H9 (cell line): ENCODE data around the gene TRPT1. TPM values are rescaled to one million over a fixed set of nuclear protein-coding genes. Genes with fewer than 3 reads are reported as not detected.

Experiments
- DNase-seq: peaks from one replicate; pipeline ENCODE4 v3.0.0-alpha.2; 2017
- H2AFZ ChIP-seq: one replicate; pipeline ENCODE4 v1.6.1; 2013; ENCODE audit warnings: mild to moderate bottlenecking, low read length, control low read depth, moderate library complexity
- H2AK5ac ChIP-seq: 2 replicates; pipeline ENCODE4 v1.6.1; 2013; ENCODE audit warnings: low read length, control low read depth, mixed read lengths; ENCODE audit not compliant: insufficient read length
- H2BK120ac ChIP-seq: one replicate; pipeline ENCODE4 v1.6.1; 2013; ENCODE audit warnings: low read depth, mild to moderate bottlenecking, low read length, control low read depth, inconsistent platforms; ENCODE audit not compliant: poor library complexity, severe bottlenecking
- H2BK12ac ChIP-seq: 2 replicates; pipeline ENCODE4 v1.6.1; 2013; ENCODE audit warnings: low read length, control low read depth, mixed read lengths, low read depth; ENCODE audit not compliant: insufficient read length
- H2BK15ac ChIP-seq: 2 replicates; pipeline ENCODE4 v1.6.1; 2013; ENCODE audit warnings: low read depth, low read length, control low read depth
- H2BK20ac ChIP-seq: one replicate; pipeline ENCODE4 v1.6.1; 2013; ENCODE audit warnings: low read depth, mild to moderate bottlenecking, low read length, control low read depth, inconsistent platforms; ENCODE audit not compliant: poor library complexity, severe bottlenecking
- H2BK5ac ChIP-seq: 2 replicates; pipeline ENCODE4 v1.6.1; 2013; ENCODE audit warnings: low read length, control low read depth, mixed read lengths; ENCODE audit not compliant: insufficient read length
- H3K14ac ChIP-seq: 2 replicates; pipeline ENCODE4 v1.6.1; 2013; ENCODE audit warnings: low read length, control low read depth; ENCODE audit not compliant: insufficient read depth
- H3K18ac ChIP-seq: 2 replicates; pipeline ENCODE4 v1.6.1; 2013; ENCODE audit warnings: low read depth, mild to moderate bottlenecking, mixed read lengths, low read length, control low read depth; ENCODE audit not compliant: insufficient read length
- H3K23ac ChIP-seq: 2 replicates; pipeline ENCODE4 v1.6.1; 2013; ENCODE audit warnings: low read length, control low read depth, mixed read lengths, low read depth; ENCODE audit not compliant: insufficient read length
- H3K23me2 ChIP-seq: 2 replicates; pipeline ENCODE4 v1.6.1; 2013; ENCODE audit warnings: low read depth, mild to moderate bottlenecking, mixed read lengths, low read length, control low read depth; ENCODE audit not compliant: insufficient read length, poor library complexity, severe bottlenecking
- H3K27ac ChIP-seq: 2 replicates; pipeline ENCODE4 v1.5.1; 2013; ENCODE audit warnings: low read length, control low read depth, mixed read lengths, low read depth; ENCODE audit not compliant: insufficient read length
- H3K27me3 ChIP-seq: 2 replicates; pipeline ENCODE4 v1.6.1; 2013; ENCODE audit warnings: low read length, control low read depth, inconsistent platforms; ENCODE audit not compliant: insufficient read depth
- H3K4ac ChIP-seq: 2 replicates; pipeline ENCODE4 v1.6.1; 2013; ENCODE audit warnings: low read depth, mild to moderate bottlenecking, control low read depth, inconsistent platforms, low read length, moderate library complexity
- H3K4me1 ChIP-seq: 2 replicates; pipeline ENCODE4 v1.6.1; 2013; ENCODE audit warnings: low read length, control low read depth, inconsistent platforms; ENCODE audit not compliant: insufficient read depth
- H3K4me2 ChIP-seq: 2 replicates; pipeline ENCODE4 v1.6.1; 2013; ENCODE audit warnings: low read length, control low read depth, mixed read lengths; ENCODE audit not compliant: insufficient read length, insufficient read depth
- H3K56ac ChIP-seq: 2 replicates; pipeline ENCODE4 v1.6.1; 2013; ENCODE audit warnings: low read depth, mild to moderate bottlenecking, mixed read lengths, low read length, control low read depth; ENCODE audit not compliant: insufficient read length
- H3K79me1 ChIP-seq: 2 replicates; pipeline ENCODE4 v1.6.1; 2013; ENCODE audit warnings: low read depth, mild to moderate bottlenecking, moderate library complexity, low read length, control low read depth, inconsistent platforms; ENCODE audit not compliant: insufficient read depth, poor library complexity, severe bottlenecking
- H3K79me2 ChIP-seq: 2 replicates; pipeline ENCODE4 v1.6.1; 2013; ENCODE audit warnings: low read length, control low read depth, inconsistent platforms; ENCODE audit not compliant: insufficient read depth
- H3K9ac ChIP-seq: 2 replicates; pipeline ENCODE4 v1.6.1; 2013; ENCODE audit warnings: low read length, control low read depth, mixed read lengths; ENCODE audit not compliant: insufficient read length; ENCODE audit errors: extremely low read depth
- H3K9me3 ChIP-seq: one replicate; pipeline ENCODE4 v1.6.1; 2013; ENCODE audit warnings: low read depth, low read length, inconsistent platforms; ENCODE audit not compliant: control insufficient read depth
- H3T11ph ChIP-seq: one replicate; pipeline ENCODE4 v1.6.1; 2013; ENCODE audit warnings: mild to moderate bottlenecking, low read length, control low read depth, inconsistent platforms
- H4K20me1 ChIP-seq: one replicate; pipeline ENCODE4 v1.6.1; 2013; ENCODE audit not compliant: control insufficient read depth, insufficient read length, insufficient read depth
- H4K5ac ChIP-seq: 2 replicates; pipeline ENCODE4 v1.6.1; 2013; ENCODE audit warnings: low read depth, mild to moderate bottlenecking, mixed read lengths, low read length, control low read depth; ENCODE audit not compliant: insufficient read length
- H4K8ac ChIP-seq: replicated peaks from 2 replicates; pipeline ENCODE4 v1.6.1; 2013; ENCODE audit warnings: low read length, control low read depth, mixed read lengths, low read depth; ENCODE audit not compliant: insufficient read length
- H4K91ac ChIP-seq: 2 replicates; pipeline ENCODE4 v1.6.1; 2013; ENCODE audit warnings: low read depth, mild to moderate bottlenecking, moderate library complexity, mixed read lengths, low read length, control low read depth; ENCODE audit not compliant: insufficient read length
- H3K27ac Mint-ChIP-seq, 3 experiments: 2 replicates in 2 of 3; 3 replicates in 1 of 3; pipeline ENCODE4 v1.8.0; 2020 to 2021; ENCODE audit warnings: mixed read lengths in 3 of 3, mild to moderate bottlenecking in 1 of 3, moderate library complexity in 1 of 3
- H3K27me3 Mint-ChIP-seq: 2 replicates; pipeline ENCODE4 v1.8.0; 2021; ENCODE audit warnings: low read depth, mild to moderate bottlenecking, moderate library complexity, mixed read lengths
- H3K36me3 Mint-ChIP-seq, 3 experiments: 2 replicates in 2 of 3; 3 replicates in 1 of 3; pipeline ENCODE4 v1.8.0; 2020 to 2021; ENCODE audit warnings: low read depth in 3 of 3, mixed read lengths in 3 of 3; ENCODE audit not compliant: insufficient read depth in 1 of 3
- H3K4me1 Mint-ChIP-seq, 2 experiments: 2 replicates each; pipeline ENCODE4 v1.8.0; 2020; ENCODE audit warnings: mixed read lengths in 2 of 2
- H3K4me3 Mint-ChIP-seq, 2 experiments: 2 replicates in 1 of 2; 3 replicates in 1 of 2; pipeline ENCODE4 v1.8.0; 2020 to 2021; ENCODE audit warnings: mild to moderate bottlenecking in 2 of 2, mixed read lengths in 2 of 2, moderate library complexity in 1 of 2
- H3K9me3 Mint-ChIP-seq, 2 experiments: 2 replicates in 1 of 2; 3 replicates in 1 of 2; pipeline ENCODE4 v1.8.0; 2020; ENCODE audit warnings: mild to moderate bottlenecking in 2 of 2, mixed read lengths in 2 of 2, moderate library complexity in 1 of 2
- WGBS: extraction: QIAGEN DNeasy Blood & Tissue Kit; methylation state at CpG from one replicate; pipeline ENCODE4 v1.1.7; 2013; ENCODE audit warnings: missing lambda C conversion rate, low lambda C conversion rate, mixed read lengths; ENCODE audit not compliant: insufficient read length; ENCODE audit errors: extremely low coverage; 5-methylcytosine and 5-hydroxymethylcytosine counted together
- total RNA-seq: library from RNA; stranded (reverse); gene quantifications from 2 replicates; pipeline ENCODE4 v1.2.1, GENCODE V29; 2021
- TF ChIP-seq, protein P1 (sequence below): fragments of 200-600 bp; sonication (generic); conservative IDR thresholded peaks from 3 replicates; pipeline ENCODE4 v1.8.0; 2021; ENCODE audit warnings: antibody characterized with exemption, mild to moderate bottlenecking

The TRPT1 gene
- total RNA-seq, 1 experiment from 2014 or later = 33.6 TPM

DNA sequence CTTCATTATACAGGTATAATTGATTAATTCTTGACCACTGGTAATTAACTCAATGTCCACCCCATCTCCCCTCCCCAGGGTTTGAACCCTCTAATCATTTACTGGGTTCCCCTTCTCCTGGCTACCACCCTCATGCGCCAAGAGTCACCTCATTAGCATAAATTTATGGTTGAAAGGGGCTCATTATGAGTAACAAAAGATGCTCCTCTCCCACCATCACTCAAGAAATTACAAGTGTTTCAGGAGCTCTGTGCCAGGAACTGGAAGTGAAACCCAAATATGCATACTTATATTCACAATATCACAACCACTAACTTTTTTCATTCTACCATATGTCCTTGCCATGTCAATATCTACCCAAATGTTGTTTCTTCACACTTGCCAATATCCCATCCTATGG lies 47.8 kb downstream of the TRPT1 start:
- no peak overlapping the region for H2BK15ac ChIP-seq
- H2AK5ac ChIP-seq = no peak overlapping the region
- no peak overlapping the region for H2AFZ ChIP-seq
- no peak overlapping the region for H4K91ac ChIP-seq
- H3K9me3 ChIP-seq = peaks cover 5% of the 10 kb centered on the region
- no peak overlapping the region for H3K23ac ChIP-seq
- Mint-ChIP-seq H3K27ac (no peak overlapping the region), H3K36me3 (peaks cover 26 to 33% (median 30%) of the 10 kb centered on the region in 3 experiments; a peak in 6 of 7 replicates), H3K27me3 (peaks cover 10% of the 10 kb centered on the region), H3K4me3 (no peak overlapping the region), H3K4me1 (peaks cover 15 to 19% of the 10 kb centered on the region in 2 experiments), H3K9me3 (peaks cover 10 to 13% of the 10 kb centered on the region in 2 experiments)
- no peak overlapping the region for H4K5ac ChIP-seq
- no peak overlapping the region for H2BK12ac ChIP-seq
- H3K14ac ChIP-seq = no peak overlapping the region
- TF ChIP-seq, protein P1, sequence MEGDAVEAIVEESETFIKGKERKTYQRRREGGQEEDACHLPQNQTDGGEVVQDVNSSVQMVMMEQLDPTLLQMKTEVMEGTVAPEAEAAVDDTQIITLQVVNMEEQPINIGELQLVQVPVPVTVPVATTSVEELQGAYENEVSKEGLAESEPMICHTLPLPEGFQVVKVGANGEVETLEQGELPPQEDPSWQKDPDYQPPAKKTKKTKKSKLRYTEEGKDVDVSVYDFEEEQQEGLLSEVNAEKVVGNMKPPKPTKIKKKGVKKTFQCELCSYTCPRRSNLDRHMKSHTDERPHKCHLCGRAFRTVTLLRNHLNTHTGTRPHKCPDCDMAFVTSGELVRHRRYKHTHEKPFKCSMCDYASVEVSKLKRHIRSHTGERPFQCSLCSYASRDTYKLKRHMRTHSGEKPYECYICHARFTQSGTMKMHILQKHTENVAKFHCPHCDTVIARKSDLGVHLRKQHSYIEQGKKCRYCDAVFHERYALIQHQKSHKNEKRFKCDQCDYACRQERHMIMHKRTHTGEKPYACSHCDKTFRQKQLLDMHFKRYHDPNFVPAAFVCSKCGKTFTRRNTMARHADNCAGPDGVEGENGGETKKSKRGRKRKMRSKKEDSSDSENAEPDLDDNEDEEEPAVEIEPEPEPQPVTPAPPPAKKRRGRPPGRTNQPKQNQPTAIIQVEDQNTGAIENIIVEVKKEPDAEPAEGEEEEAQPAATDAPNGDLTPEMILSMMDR = no peak
- no peak overlapping the region for H4K8ac ChIP-seq
- H3K18ac ChIP-seq = no peak overlapping the region
- DNase-seq = no peak
- H3K79me1 ChIP-seq = no peaks in the 10 kb centered on the region
- no peaks in the 10 kb centered on the region for H3K23me2 ChIP-seq
- no CpG with 5 or more reads among the region's 1 CpG for WGBS
- no peak overlapping the region for H2BK120ac ChIP-seq
- no peak overlapping the region for H3T11ph ChIP-seq
- peaks cover 3% of the 10 kb centered on the region for H4K20me1 ChIP-seq
- no peak overlapping the region for H3K4me2 ChIP-seq
- no peaks in the 10 kb centered on the region; the same call in 1 of the 2 replicates for H3K27me3 ChIP-seq
- H2BK20ac ChIP-seq = no peak overlapping the region
- peaks cover 4% of the 10 kb centered on the region; the same call in 1 of the 2 replicates for H3K4me1 ChIP-seq
- H3K27ac ChIP-seq = no peak overlapping the region
- H3K4ac ChIP-seq = no peak overlapping the region
- no peak overlapping the region for H3K9ac ChIP-seq
- H3K56ac ChIP-seq = no peak overlapping the region
- H3K79me2 ChIP-seq = no peaks in the 10 kb centered on the region
- no peak overlapping the region for H2BK5ac ChIP-seq
